Stimulated activated CD8-positive, alpha-beta memory T cell treated with anti-CD3 and anti-CD28 coated beads, Interleukin-4, amount 100 ng/mL, for 1 hour (primary cell): ENCODE data around the gene STAC2.

Source experiments
- DNase-seq, 2 donors: peaks; one replicate each; pipeline ENCODE4 v3.0.0-alpha.2; 2020; ENCODE audit warnings: low read depth in 2 of 2, low spot score in 1 of 2

STAC2 gene

GRCh38 chr17:39165841-39166349 is 59.9 kb downstream of the STAC2 start, which contains the start of gene ARL5C:
Gene ARL5C (minus strand): TSS chr17:39166161. CDS start chr17:39165760, 401 bp downstream.
- no peak for DNase-seq

DNA sequence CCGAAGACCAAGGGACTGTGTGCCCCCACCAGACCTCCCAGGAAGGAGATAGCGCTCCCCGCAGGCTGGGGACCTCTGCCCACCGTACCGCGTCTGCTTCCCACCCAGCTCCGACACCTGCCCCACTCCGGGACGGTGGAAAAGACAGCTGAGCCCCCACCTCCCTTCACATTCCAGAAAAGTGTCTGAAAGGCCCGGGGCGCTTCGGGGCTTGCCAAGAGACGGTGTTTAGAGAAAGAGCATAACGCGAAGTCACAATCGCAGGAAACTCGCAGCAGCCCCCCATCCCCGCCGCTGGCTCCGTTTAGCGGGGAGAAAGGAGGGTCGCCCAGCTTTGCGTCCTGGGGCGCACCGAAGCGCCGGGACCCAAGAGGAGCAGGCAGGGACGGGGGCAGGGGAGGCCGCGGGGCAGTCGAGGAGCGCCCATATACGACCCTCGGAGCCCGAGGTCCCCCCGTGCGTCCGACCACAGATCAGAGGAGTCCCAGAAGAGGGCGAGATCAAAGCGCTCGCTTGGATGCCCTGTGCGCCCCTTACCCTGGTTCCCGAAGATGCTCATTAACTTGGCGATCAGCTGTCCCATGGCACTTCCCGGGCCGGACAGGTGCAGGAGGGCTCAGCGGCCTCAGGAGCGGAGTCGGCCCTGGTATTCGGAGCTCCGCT is 60.4 kb downstream of the STAC2 start:
- DNase-seq, result no peak

- DNase-seq, result peak; percentile 36 to 47
Observed at GRCh38 chr17:39164675-39165143, 61.0 kb downstream of the STAC2 start.

GRCh38 chr17:39161962-39162361 is 63.8 kb downstream of the STAC2 start:
- DNase-seq, result no peak
